ENCODE results near the gene GRIA1.

- TF ChIP-seq CTCF (conservative IDR thresholded peaks at IDR 0.05; ENCODE audit: low read depth, low read length) (no peak), RAD21 (IDR thresholded peaks at IDR 0.05; ENCODE audit: low read length) (no peak), RFX5 (IDR thresholded peaks at IDR 0.05; ENCODE audit: low read depth, low read length) (no peak), POLR2A (IDR thresholded peaks at IDR 0.05; ENCODE audit: low read depth, low read length) (no peak), MAFK (IDR thresholded peaks at IDR 0.05; ENCODE audit: low read depth, low read length) (no peak)
Measured at GRCh38 chr5:153807801-153808200, 317.3 kb downstream of the GRIA1 start.
